Chondrocyte (in vitro differentiated cells): ENCODE measurements around the gene CWF19L1. TPM values are rescaled to one million over a fixed set of nuclear protein-coding genes. Genes with fewer than 3 reads are reported as not detected.
"Not testable (repeated sequence)": the region's sequence is repeated elsewhere in the genome, so short reads cannot be mapped to it uniquely, and the experiment has no call there.

Experiments
- DNase-seq: peaks from one replicate; pipeline ENCODE4 v3.0.0; 2021; ENCODE audit warnings: mixed read lengths, low spot score
- H3K27ac Mint-ChIP-seq: one replicate; pipeline ENCODE4 v1.8.0; 2021; ENCODE audit warnings: mild to moderate bottlenecking, moderate library complexity, mixed read lengths; ENCODE audit not compliant: unreplicated experiment
- H3K27me3 Mint-ChIP-seq: 2 replicates; pipeline ENCODE4 v1.8.0; 2021; ENCODE audit warnings: low read depth, mixed read lengths
- H3K36me3 Mint-ChIP-seq: 2 replicates; pipeline ENCODE4 v1.8.0; 2021; ENCODE audit warnings: low read depth, mixed read lengths
- H3K4me1 Mint-ChIP-seq: 2 replicates; pipeline ENCODE4 v1.8.0; 2021; ENCODE audit warnings: low read depth, mild to moderate bottlenecking, mixed read lengths
- H3K4me3 Mint-ChIP-seq: one replicate; pipeline ENCODE4 v1.8.0; 2021; ENCODE audit warnings: mild to moderate bottlenecking, moderate library complexity, mixed read lengths; ENCODE audit not compliant: unreplicated experiment
- H3K9me3 Mint-ChIP-seq: 2 replicates; pipeline ENCODE4 v1.8.0; 2021; ENCODE audit warnings: low read depth, mixed read lengths
- total RNA-seq: library from RNA; stranded (reverse); gene quantifications from 3 replicates; pipeline ENCODE4 v1.2.1, GENCODE V29; 2021
- TF ChIP-seq, protein P1 (sequence below): fragments of 200-600 bp; sonication (generic); IDR thresholded peaks from 2 replicates; pipeline ENCODE4 v1.5.0; 2021; ENCODE audit warnings: antibody characterized with exemption, mild to moderate bottlenecking, moderate library complexity

Gene CWF19L1
- total RNA-seq, 1 donor from 2014 or later: 14.1 TPM

DNA sequence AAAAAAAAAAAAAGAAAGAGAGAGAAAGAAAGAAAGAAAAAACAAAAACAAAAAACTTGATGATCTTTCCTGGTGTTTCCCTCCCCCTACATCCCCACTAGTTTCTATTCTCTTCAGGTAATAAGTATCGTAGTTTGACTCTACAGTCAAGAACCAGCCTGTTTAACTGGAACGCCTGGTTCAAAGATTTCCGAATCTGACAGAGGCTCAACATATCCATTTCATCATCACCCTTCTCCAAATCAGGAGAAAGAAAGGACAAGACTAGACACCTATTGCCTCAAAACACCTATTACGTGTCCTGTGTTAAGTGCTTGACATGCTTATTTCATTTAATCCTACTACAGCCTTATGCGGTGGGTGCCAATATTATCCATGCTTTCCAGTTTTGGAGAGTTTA lies 39.4 kb upstream of the CWF19L1 start:
- peaks cover 51% of the 10 kb centered on the region for H3K27me3 Mint-ChIP-seq
- TF ChIP-seq, protein P1, sequence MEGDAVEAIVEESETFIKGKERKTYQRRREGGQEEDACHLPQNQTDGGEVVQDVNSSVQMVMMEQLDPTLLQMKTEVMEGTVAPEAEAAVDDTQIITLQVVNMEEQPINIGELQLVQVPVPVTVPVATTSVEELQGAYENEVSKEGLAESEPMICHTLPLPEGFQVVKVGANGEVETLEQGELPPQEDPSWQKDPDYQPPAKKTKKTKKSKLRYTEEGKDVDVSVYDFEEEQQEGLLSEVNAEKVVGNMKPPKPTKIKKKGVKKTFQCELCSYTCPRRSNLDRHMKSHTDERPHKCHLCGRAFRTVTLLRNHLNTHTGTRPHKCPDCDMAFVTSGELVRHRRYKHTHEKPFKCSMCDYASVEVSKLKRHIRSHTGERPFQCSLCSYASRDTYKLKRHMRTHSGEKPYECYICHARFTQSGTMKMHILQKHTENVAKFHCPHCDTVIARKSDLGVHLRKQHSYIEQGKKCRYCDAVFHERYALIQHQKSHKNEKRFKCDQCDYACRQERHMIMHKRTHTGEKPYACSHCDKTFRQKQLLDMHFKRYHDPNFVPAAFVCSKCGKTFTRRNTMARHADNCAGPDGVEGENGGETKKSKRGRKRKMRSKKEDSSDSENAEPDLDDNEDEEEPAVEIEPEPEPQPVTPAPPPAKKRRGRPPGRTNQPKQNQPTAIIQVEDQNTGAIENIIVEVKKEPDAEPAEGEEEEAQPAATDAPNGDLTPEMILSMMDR: no peak
- no peaks in the 10 kb centered on the region for H3K36me3 Mint-ChIP-seq

DNA sequence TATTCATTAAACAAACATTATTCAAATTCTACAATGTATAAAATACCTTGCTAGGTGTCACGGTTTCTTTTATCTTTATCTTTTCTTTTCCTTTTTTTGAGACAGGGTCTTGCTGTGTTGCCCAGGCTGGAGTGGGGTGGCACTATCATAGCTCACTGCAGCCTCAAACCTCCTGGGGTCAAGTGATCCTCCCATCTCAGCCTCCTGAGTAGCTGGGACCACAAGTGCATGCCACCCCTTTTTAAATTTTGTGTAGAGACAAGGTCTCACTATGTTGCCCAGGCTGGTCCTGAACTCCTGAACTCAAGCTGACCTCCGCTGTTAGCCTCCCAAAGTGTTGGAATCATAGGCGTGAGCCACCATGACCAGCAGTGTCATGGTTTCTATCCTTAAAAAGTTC lies 37.0 kb upstream of the CWF19L1 start:
- Mint-ChIP-seq H3K27me3 (peaks cover 48% of the 10 kb centered on the region), H3K4me1 (no peaks in the 10 kb centered on the region), H3K9me3 (no peaks in the 10 kb centered on the region), H3K36me3 (peaks cover 3% of the 10 kb centered on the region), H3K27ac (no peak overlapping the region), H3K4me3 (no peak overlapping the region)
- no peak for DNase-seq
- TF ChIP-seq, protein P1: no peak

More for the DNA sequence above, 39.4 kb upstream of the CWF19L1 start:
- H3K9me3 Mint-ChIP-seq: no peaks in the 10 kb centered on the region
- DNase-seq: no peak
- no peak overlapping the region for H3K4me3 Mint-ChIP-seq
- H3K27ac Mint-ChIP-seq: no peak overlapping the region
- H3K4me1 Mint-ChIP-seq: no peaks in the 10 kb centered on the region

DNA sequence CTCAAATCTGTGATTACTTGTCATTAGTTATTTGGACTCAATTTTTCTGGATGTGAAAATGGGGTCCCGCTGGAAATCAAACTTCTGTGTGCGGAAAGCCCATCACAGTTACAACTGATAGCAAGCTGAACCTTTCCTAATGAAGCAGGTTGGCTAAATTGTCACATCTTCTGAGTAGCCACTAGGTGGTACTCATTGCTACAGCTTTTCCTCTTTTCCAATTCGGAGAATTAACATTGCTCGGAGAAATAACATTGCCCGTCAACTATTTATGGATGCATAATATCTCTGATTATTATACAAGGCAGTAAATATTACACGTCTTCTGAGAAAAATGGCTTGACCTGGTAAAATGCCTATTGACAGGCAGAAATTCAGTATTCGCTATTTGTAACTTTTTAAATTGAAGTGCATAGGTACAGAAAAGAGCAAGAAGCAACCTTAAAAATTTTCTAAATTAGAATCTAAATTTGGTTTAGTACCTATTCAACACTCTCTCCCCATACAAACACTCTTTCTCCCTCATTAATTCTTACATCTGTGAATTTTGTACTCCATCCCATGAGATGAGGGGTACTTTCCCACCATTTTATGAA lies 36.4 kb upstream of the CWF19L1 start:
- no peak for DNase-seq
- TF ChIP-seq, protein P1: peak; percentile 82
- no peaks in the 10 kb centered on the region for H3K4me1 Mint-ChIP-seq
- peaks cover 3% of the 10 kb centered on the region for H3K36me3 Mint-ChIP-seq
- peaks cover 49% of the 10 kb centered on the region for H3K27me3 Mint-ChIP-seq
- no peak overlapping the region for H3K4me3 Mint-ChIP-seq
- no peak overlapping the region for H3K27ac Mint-ChIP-seq
- H3K9me3 Mint-ChIP-seq: no peaks in the 10 kb centered on the region

DNA sequence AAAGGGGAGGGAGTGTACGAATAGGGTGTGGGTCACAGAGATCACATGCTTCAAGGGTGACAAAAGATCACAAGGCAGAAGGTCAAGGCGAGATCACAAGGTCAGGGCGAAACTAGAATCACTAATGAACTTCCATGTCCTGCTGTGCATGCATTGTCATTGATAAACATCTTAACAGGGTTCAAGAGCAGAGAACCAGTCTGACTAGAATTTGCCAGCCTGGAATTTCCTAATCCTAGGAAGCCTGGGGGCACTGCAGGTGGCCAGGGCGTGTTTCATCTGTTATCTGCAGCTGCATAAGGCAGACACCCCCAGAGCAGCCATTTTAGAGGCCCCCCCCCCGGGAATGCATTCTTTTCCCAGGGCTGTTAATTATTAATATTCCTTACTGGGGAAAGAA lies 33.7 kb upstream of the CWF19L1 start:
- not testable (repeated sequence) for H3K27ac Mint-ChIP-seq, H3K9me3 Mint-ChIP-seq, H3K4me1 Mint-ChIP-seq, DNase-seq, H3K36me3 Mint-ChIP-seq, H3K4me3 Mint-ChIP-seq
- peaks cover 52% of the 10 kb centered on the region for H3K27me3 Mint-ChIP-seq

DNA sequence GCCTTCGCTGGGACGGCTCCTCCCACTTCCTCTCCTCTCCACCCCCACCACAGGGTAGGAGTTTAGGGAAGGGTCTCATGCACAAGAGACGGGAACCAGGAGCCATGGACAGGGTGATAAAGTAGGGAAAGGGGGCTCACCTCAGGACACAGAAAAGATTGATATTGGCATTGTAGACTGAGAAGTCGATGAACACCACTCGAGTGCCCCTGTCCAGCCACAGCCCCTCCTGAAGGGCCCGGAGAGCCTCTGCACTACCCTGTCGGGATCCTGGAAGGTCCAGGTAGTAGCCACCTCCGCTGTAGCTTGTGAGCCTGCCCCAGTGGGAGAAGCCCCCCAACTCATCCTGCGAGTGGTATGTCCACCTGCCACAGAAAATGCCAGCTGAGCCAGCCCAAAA lies 29.8 kb upstream of the CWF19L1 start:
- Mint-ChIP-seq H3K4me3 (no peak overlapping the region), H3K27ac (no peak overlapping the region), H3K4me1 (no peaks in the 10 kb centered on the region), H3K9me3 (no peaks in the 10 kb centered on the region), H3K27me3 (peaks cover 61% of the 10 kb centered on the region), H3K36me3 (peaks cover 4% of the 10 kb centered on the region)
- TF ChIP-seq, protein P1: no peak
- no peak for DNase-seq

DNA sequence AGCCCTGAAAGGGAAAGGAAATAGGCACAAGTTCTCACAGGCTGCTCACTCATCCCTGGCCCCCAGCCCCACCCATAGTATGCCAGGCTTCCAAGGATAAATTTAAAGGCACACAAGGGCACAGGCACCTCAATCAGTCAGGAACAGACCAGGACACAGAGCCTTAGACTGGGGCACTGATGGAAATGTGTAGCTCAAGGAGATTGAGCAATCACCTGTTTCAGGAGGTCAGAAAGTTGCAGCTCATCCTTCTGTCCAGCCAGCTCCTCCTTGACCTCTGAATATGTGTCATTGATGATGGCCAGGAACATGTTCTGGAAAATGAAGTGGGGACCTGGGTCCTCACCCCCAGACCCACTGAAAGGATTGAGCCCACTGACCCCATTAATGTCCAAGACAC lies 25.6 kb upstream of the CWF19L1 start:
- no peaks in the 10 kb centered on the region for H3K9me3 Mint-ChIP-seq
- H3K36me3 Mint-ChIP-seq: peaks cover 3% of the 10 kb centered on the region
- H3K27ac Mint-ChIP-seq: no peak overlapping the region
- H3K27me3 Mint-ChIP-seq: peaks cover 51% of the 10 kb centered on the region
- TF ChIP-seq, protein P1: no peak
- DNase-seq: no peak
- H3K4me3 Mint-ChIP-seq: no peak overlapping the region
- no peaks in the 10 kb centered on the region for H3K4me1 Mint-ChIP-seq

DNA sequence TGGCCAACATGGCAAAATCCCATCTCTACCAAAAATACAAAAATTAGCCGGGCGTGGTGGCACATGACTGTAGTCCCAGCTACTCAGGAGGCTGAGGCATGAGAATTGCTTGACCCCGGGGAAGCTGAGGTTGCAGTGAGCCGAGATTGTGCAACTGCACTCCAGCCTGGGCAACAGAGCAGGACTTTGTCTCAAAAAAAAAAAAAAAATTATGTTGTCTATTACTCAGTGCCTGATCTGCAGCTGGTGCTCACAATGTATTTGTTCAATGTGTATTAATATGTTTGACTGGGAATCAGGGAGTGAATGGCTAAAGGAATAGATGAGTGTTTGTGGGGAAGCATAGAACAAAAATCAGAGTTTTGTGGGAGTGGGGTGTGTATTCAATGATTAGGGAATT lies 24.9 kb upstream of the CWF19L1 start:
- not testable (repeated sequence) for H3K27ac Mint-ChIP-seq, H3K4me3 Mint-ChIP-seq, H3K4me1 Mint-ChIP-seq, DNase-seq, H3K9me3 Mint-ChIP-seq, H3K36me3 Mint-ChIP-seq
- H3K27me3 Mint-ChIP-seq: peaks cover 47% of the 10 kb centered on the region
